Spleen (tissue), 11 donors: Measurements from ENCODE around the gene SPOCK3. TPM values are rescaled to one million over a fixed set of nuclear protein-coding genes. Genes with fewer than 3 reads are reported as not detected.
"Not testable (repeated sequence)": the region's sequence is repeated elsewhere in the genome, so short reads cannot be mapped to it uniquely, and the experiment has no call there.

Experiments
- DNase-seq: peaks from one replicate; pipeline ENCODE4 v3.0.0-alpha.2; 2020
- H3K27ac ChIP-seq, 8 donors: fragments of 200-600 bp; sonication (generic) in 7 of 8; 1 replicate in 4 of 8; 2 replicates in 4 of 8; pipeline versions ENCODE4 v1.5.0 to v1.8.0; 2016 to 2021; ENCODE audit warnings: inconsistent platforms in 4 of 8, mild to moderate bottlenecking in 4 of 8, moderate library complexity in 1 of 8
- H3K27me3 ChIP-seq, 7 donors: fragments of 200-600 bp; sonication (generic) in 6 of 7; replicated peaks in 1 of 7; 1 replicate in 4 of 7; 2 replicates in 3 of 7; pipeline versions ENCODE4 v1.5.0 to v1.8.0; 2016 to 2021; ENCODE audit warnings: inconsistent platforms in 3 of 7, mild to moderate bottlenecking in 1 of 7
- H3K36me3 ChIP-seq, 6 donors: fragments of 200-600 bp; sonication (generic) in 5 of 6; 1 replicate in 4 of 6; 2 replicates in 2 of 6; pipeline versions ENCODE4 v1.5.0 to v1.8.0; 2016 to 2021; ENCODE audit warnings: inconsistent platforms in 2 of 6
- H3K4me1 ChIP-seq, 6 donors: fragments of 200-600 bp; sonication (generic) in 5 of 6; 1 replicate in 3 of 6; 2 replicates in 3 of 6; pipeline versions ENCODE4 v1.5.0 to v1.8.0; 2016 to 2021; ENCODE audit warnings: inconsistent platforms in 3 of 6
- H3K4me3 ChIP-seq, 8 donors: fragments of 200-600 bp; sonication (generic) in 7 of 8; 1 replicate in 4 of 8; 2 replicates in 4 of 8; pipeline versions ENCODE4 v1.5.0 to v1.8.0; 2016 to 2021; ENCODE audit warnings: inconsistent platforms in 4 of 8, mild to moderate bottlenecking in 4 of 8, moderate library complexity in 2 of 8
- H3K9me3 ChIP-seq, 8 donors: fragments of 200-600 bp; sonication (generic) in 7 of 8; 1 replicate in 4 of 8; 2 replicates in 4 of 8; pipeline versions ENCODE4 v1.5.0 to v1.8.0; 2016 to 2021; ENCODE audit warnings: inconsistent platforms in 4 of 8
- POLR2A ChIP-seq, 3 donors: fragments of 450-650 bp; IDR thresholded peaks; one replicate each; pipeline ENCODE4 v1.5.1; 2017; ENCODE audit warnings: antibody characterized with exemption in 3 of 3, mild to moderate bottlenecking in 1 of 3
- POLR2AphosphoS5 ChIP-seq, 3 donors: sonication (generic); formaldehyde crosslinking; IDR thresholded peaks; one replicate each; pipeline ENCODE4 v1.5.1; 2017; ENCODE audit warnings: antibody characterized with exemption in 3 of 3
- WGBS, 5 donors: extraction: QIAGEN DNeasy Blood & Tissue Kit in 3 of 5; methylation state at CpG; one replicate each; pipeline versions ENCODE4 v1.1.5 to v1.1.7; 2013 to 2018; 5-methylcytosine and 5-hydroxymethylcytosine counted together
- intact Hi-C: fragments of 100-400 bp; cut with DNase I; formaldehyde crosslinking; loops from one replicate; pipeline ENCODE4 v1.15.0; 2023; ENCODE audit warnings: low total_unique reads
- polyA plus RNA-seq, 3 donors: library from polyadenylated mRNA; stranded (reverse); fragments of 200-250 nt; gene quantifications; one replicate each; pipeline ENCODE4 v1.2.1, GENCODE V29; 2013
- total RNA-seq, 7 donors: library from RNA; depleted of rRNA in 3 of 7; stranded (reverse); fragments of >200 nt in 3 of 7; fragmentation: NEBNext Ultra II Directional in 4 of 7; extraction: Animal tissue kit (Norgen Biotek cat#: 25700) in 4 of 7; gene quantifications; one replicate each; pipeline versions ENCODE4 v1.1.0 to v1.2.1, GENCODE V29; 2016 to 2021
- TF ChIP-seq, protein P1 (sequence below), 11 experiments: fragments of 200-600 bp in 7 of 11; fragments of 450-650 bp in 4 of 11; sonication (generic) in 4 of 11; IDR thresholded peaks in 8 of 11; conservative IDR thresholded peaks in 3 of 11; 1 replicate in 7 of 11; 2 replicates in 4 of 11; pipeline versions ENCODE4 v1.4.0 to v1.8.0; 2016 to 2021; ENCODE audit warnings: antibody characterized with exemption in 11 of 11, inconsistent platforms in 4 of 11, mild to moderate bottlenecking in 1 of 11
- donor health status: healthy with polysubstance abuse.
- donor health status: DM: no; HTN: no; CAD: no; lungs with moderate emphysema.
- donor health status: DM: no; HTN: no; CAD: no.
- donor health status: Bipolar disorder and iron deficiency.
- donor health status: healthy.
- donor health status: DM: no; HTN: no; CAD: no.
- donor health status: DM: yes; HTN: yes; CAD: no.

Gene SPOCK3
- total and polyA plus RNA-seq, 10 donors, result 0.06 to 1.2 (median 0.51) TPM; not detected in 5

DNA sequence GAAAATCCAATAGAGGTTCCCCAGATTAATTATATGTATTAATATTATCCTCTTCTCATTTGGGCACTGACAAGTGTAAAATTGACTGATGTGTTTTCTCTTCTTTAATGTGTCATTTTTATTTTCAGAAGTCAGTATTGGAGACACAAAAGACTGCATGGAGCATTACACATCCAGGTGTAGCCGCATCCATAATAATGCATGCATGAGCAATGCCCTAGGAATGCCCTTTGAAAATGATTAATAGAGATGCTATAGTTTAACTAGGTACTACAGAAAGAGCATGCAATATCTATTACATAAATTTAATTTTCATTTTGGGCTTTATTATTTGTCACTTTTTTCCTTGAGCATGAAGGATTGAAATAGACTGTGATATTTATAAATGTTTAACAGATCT lies 509.9 kb downstream of the SPOCK3 start:
- intact Hi-C loops, result no loop called here
- Histone ChIP-seq H3K27me3 (no peaks in the 10 kb centered on the region), H3K27ac (no peak overlapping the region), H3K9me3 (peaks cover 0 to 6% (median 0%) of the 10 kb centered on the region in 8 donors), H3K4me1 (no peaks in the 10 kb centered on the region), H3K4me3 (no peak overlapping the region), H3K36me3 (no peaks in the 10 kb centered on the region)
- no peak for DNase-seq
- WGBS, 5 donors, result 87 to 95% (median 91%) methylated on average over 1 of the region's 1 CpG
- TF ChIP-seq POLR2AphosphoS5 (IDR thresholded peaks at IDR 0.05), result no peak
- no peak for TF ChIP-seq POLR2A (IDR thresholded peaks at IDR 0.05)
- TF ChIP-seq, protein P1, sequence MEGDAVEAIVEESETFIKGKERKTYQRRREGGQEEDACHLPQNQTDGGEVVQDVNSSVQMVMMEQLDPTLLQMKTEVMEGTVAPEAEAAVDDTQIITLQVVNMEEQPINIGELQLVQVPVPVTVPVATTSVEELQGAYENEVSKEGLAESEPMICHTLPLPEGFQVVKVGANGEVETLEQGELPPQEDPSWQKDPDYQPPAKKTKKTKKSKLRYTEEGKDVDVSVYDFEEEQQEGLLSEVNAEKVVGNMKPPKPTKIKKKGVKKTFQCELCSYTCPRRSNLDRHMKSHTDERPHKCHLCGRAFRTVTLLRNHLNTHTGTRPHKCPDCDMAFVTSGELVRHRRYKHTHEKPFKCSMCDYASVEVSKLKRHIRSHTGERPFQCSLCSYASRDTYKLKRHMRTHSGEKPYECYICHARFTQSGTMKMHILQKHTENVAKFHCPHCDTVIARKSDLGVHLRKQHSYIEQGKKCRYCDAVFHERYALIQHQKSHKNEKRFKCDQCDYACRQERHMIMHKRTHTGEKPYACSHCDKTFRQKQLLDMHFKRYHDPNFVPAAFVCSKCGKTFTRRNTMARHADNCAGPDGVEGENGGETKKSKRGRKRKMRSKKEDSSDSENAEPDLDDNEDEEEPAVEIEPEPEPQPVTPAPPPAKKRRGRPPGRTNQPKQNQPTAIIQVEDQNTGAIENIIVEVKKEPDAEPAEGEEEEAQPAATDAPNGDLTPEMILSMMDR (IDR thresholded peaks at IDR 0.05 in 8 of 11, conservative IDR thresholded peaks at IDR 0.05 in 3 of 11), result no peak

DNA sequence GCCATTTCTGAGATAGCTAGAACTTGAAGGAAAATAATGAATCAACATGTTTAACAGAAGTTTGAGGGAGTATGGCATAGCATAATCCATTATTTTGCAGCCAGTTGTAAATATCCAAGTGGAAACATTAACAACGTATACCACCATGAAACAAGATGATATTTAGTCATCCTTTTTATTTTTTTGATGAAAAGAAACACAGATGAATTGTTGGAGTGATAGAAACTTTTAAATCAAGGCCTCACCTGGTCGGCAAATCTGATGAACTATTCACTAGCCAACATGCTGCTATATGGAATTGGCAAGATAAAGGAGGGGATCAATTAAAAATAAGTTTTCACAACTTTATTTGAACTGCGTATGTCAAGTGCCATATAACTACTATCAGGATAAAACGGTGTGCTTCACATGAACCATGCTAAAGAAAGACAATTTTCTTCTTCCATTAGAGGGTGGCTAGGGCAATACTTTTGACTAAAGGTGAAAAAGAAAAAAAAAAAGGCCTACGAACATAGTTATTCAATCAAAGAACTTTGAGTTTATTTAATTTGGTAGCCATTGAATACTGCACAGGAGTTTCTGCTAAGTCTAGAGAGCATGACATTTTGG lies 510.7 kb downstream of the SPOCK3 start:
- H3K27me3 ChIP-seq, result no peaks in the 10 kb centered on the region
- no peak for DNase-seq
- no peaks in the 10 kb centered on the region for H3K4me1 ChIP-seq
- H3K36me3 ChIP-seq, result no peaks in the 10 kb centered on the region
- WGBS, 5 donors, result 76 to 89% (median 83%) methylated on average over 5 of the region's 5 CpGs
- peaks cover 0 to 6% (median 0%) of the 10 kb centered on the region in 8 donors for H3K9me3 ChIP-seq
- TF ChIP-seq POLR2AphosphoS5 (IDR thresholded peaks at IDR 0.05), result no peak
- TF ChIP-seq, protein P1 (IDR thresholded peaks at IDR 0.05 in 8 of 11, conservative IDR thresholded peaks at IDR 0.05 in 3 of 11), result no peak
- TF ChIP-seq POLR2A (IDR thresholded peaks at IDR 0.05), result no peak
- H3K4me3 ChIP-seq, result no peak overlapping the region
- intact Hi-C loops, result no loop called here
- no peak overlapping the region for H3K27ac ChIP-seq

DNA sequence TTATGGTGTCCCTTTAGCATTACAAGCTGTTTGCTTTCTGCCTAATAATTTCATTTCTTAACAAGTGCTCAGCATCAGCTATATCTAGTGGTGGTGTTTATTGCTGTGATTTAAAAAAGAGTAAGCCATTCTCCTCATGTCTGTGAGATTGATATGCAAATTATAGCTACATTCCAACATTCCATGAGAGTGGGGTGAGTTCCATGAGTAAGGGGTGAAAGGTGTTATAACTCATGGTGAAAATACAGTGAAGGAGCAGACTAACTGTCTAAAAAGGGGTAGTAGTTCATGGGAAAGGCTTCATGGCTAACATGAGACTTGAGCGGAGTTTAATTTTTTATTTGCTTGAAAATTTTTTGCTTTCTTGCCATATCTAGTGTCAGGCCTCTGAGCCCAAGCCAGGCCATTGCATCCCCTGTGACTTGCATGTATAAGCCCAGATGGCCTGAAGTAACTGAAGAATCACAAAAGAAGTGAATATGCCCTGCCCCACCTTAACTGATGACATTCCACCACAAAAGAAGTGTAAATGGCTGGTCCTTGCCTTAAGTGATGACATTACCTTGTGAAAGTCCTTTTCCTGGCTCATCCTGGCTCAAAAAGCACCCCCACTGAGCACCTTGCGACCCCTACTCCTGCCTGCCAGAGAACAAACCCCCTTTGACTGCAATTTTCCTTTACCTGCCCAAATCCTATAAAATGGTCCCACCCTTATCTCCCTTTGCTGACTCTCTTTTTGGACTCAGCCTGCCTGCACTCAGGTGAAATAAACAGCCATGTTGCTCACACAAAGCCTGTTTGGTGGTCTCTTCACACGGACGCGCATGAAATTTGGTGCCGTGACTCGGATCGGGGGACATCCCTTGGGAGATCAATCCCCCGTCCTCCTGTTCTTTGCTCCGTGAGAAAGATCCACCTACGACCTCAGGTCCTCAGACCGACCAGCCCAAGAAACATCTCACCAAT lies 518.3 kb downstream of the SPOCK3 start:
- H3K36me3 ChIP-seq, DNase-seq, H3K4me3 ChIP-seq, H3K27me3 ChIP-seq, H3K4me1 ChIP-seq, H3K27ac ChIP-seq, intact Hi-C loops: not testable (repeated sequence)
- 63 to 89% (median 84%) methylated on average over 12 of the region's 12 CpGs for WGBS, 5 donors
- peaks cover 0 to 24% (median 15%) of the 10 kb centered on the region in 8 donors for H3K9me3 ChIP-seq

DNA sequence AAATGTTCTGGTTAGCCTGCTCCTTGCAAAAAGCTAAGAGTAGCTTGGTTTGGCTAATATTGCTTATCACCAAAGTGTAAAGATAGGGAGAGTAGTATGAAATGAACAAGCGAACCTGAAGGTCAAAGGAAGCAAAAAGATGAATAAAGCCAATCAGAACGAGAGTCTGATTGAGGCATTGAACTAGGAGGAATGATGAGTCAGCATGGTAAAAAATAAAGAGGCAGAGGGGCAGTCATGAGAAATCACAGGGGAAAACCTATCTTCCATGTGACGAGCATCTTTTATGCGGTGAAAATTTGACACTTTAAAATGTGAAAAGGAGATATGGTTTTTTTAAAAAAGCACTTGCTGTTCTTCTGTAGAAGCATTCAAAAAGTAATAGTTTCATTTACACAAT lies 533.7 kb downstream of the SPOCK3 start:
- no peak overlapping the region for H3K4me3 ChIP-seq
- no peaks in the 10 kb centered on the region for H3K4me1 ChIP-seq
- no peak overlapping the region for H3K27ac ChIP-seq
- H3K27me3 ChIP-seq, result no peaks in the 10 kb centered on the region
- DNase-seq, result no peak
- WGBS, 5 donors, result 66 to 84% (median 82%) methylated on average over 4 of the region's 4 CpGs
- H3K9me3 ChIP-seq, result peaks cover 0 to 35% (median 18%) of the 10 kb centered on the region in 8 donors
- TF ChIP-seq POLR2AphosphoS5 (IDR thresholded peaks at IDR 0.05), result no peak
- TF ChIP-seq, protein P1 (IDR thresholded peaks at IDR 0.05 in 8 of 11, conservative IDR thresholded peaks at IDR 0.05 in 3 of 11), result no peak
- intact Hi-C loops, result no loop called here
- no peaks in the 10 kb centered on the region for H3K36me3 ChIP-seq
